Vagina (tissue), 2 donors: Measurements from ENCODE around the gene BRD3OS. TPM values are rescaled to one million over a fixed set of nuclear protein-coding genes. Genes with fewer than 3 reads are reported as not detected.

Experiments
- DNase-seq, 2 donors: peaks; one replicate each; pipeline ENCODE4 v3.0.0-alpha.2; 2017; ENCODE audit errors: extremely low spot score in 2 of 2
- H3K27ac ChIP-seq: fragments of 200-600 bp; sonication (generic); one replicate; pipeline ENCODE4 v1.5.1; 2019
- H3K27me3 ChIP-seq: fragments of 200-600 bp; sonication (generic); one replicate; pipeline ENCODE4 v1.5.1; 2019
- H3K36me3 ChIP-seq, 2 donors: fragments of 200-600 bp; sonication (generic); one replicate each; pipeline ENCODE4 v1.5.1; 2017 to 2019
- H3K4me1 ChIP-seq: fragments of 200-600 bp; sonication (generic); one replicate; pipeline ENCODE4 v1.5.1; 2019
- H3K4me3 ChIP-seq, 2 donors: fragments of 200-600 bp; sonication (generic); 1 replicate in 1 of 2; 2 replicates in 1 of 2; pipeline ENCODE4 v1.5.1; 2016 to 2019
- H3K9me3 ChIP-seq: fragments of 200-600 bp; sonication (generic); one replicate; pipeline ENCODE4 v1.5.1; 2019
- CTCF ChIP-seq, 3 experiments: fragments of 450-650 bp in 2 of 3; fragments of 200-600 bp in 1 of 3; sonication (generic) in 1 of 3; IDR thresholded peaks; one replicate each; pipeline ENCODE4 v1.5.1; 2017 to 2019; ENCODE audit warnings: antibody characterized with exemption in 3 of 3, mild to moderate bottlenecking in 2 of 3, moderate library complexity in 2 of 3
- POLR2A ChIP-seq, 2 donors: fragments of 450-650 bp; IDR thresholded peaks; one replicate each; pipeline ENCODE4 v1.6.1; 2017; ENCODE audit warnings: antibody characterized with exemption in 2 of 2, mild to moderate bottlenecking in 2 of 2, moderate library complexity in 2 of 2
- POLR2AphosphoS5 ChIP-seq, 2 donors: sonication (generic); formaldehyde crosslinking; IDR thresholded peaks; one replicate each; pipeline ENCODE4 v1.9.0; 2017; ENCODE audit warnings: antibody characterized with exemption in 2 of 2, mild to moderate bottlenecking in 2 of 2, low read depth in 1 of 2; ENCODE audit not compliant: insufficient read depth in 1 of 2
- intact Hi-C: fragments of 100-400 bp; cut with DNase I; formaldehyde crosslinking; loops from one replicate; pipeline ENCODE4 v1.15.1; 2023
- total RNA-seq: library from RNA; depleted of rRNA; stranded (reverse); fragments of >200 nt; gene quantifications from one replicate; pipeline ENCODE4 v1.2.3, GENCODE V29; 2016

Gene BRD3OS
- total RNA-seq, 1 donor from 2014 or later, result 13.0 TPM

- H3K4me1 ChIP-seq, result no peaks in the 10 kb centered on the region
Observed at GRCh38 chr9:134034215-134035040, 9.1 kb downstream of the BRD3OS start.

GRCh38 chr9:134035041-134036039 lies 10.1 kb downstream of the BRD3OS start:
- intact Hi-C loops, result no loop called here
- peaks cover 3% of the 10 kb centered on the region for H3K9me3 ChIP-seq
- peaks cover 0 to 85% of the 10 kb centered on the region in 2 donors for H3K36me3 ChIP-seq
- no peak overlapping the region for H3K4me3 ChIP-seq
- H3K27me3 ChIP-seq, result no peaks in the 10 kb centered on the region
- TF ChIP-seq POLR2AphosphoS5 (IDR thresholded peaks at IDR 0.05; ENCODE audit: insufficient read depth in 1 of 2, low read depth in 1 of 2), result no peak
- no peak for TF ChIP-seq POLR2A (IDR thresholded peaks at IDR 0.05)
- H3K4me1 ChIP-seq, result no peaks in the 10 kb centered on the region
- DNase-seq, result no peak
- H3K27ac ChIP-seq, result no peak overlapping the region

More at GRCh38 chr9:134034215-134035040, 9.1 kb downstream of the BRD3OS start:
- H3K4me3 ChIP-seq, result no peak overlapping the region
- H3K27me3 ChIP-seq, result no peaks in the 10 kb centered on the region
- no peak for TF ChIP-seq POLR2AphosphoS5 (IDR thresholded peaks at IDR 0.05; ENCODE audit: insufficient read depth in 1 of 2, low read depth in 1 of 2)
- TF ChIP-seq POLR2A (IDR thresholded peaks at IDR 0.05), result no peak
- no peak for TF ChIP-seq CTCF (IDR thresholded peaks at IDR 0.05)
- H3K9me3 ChIP-seq, result peaks cover 3% of the 10 kb centered on the region
- H3K27ac ChIP-seq, result no peak overlapping the region
- H3K36me3 ChIP-seq, result peaks cover 0 to 76% of the 10 kb centered on the region in 2 donors
- DNase-seq, result no peak
- intact Hi-C loops, result no loop called here

- Histone ChIP-seq H3K4me1 (no peaks in the 10 kb centered on the region), H3K4me3 (no peak overlapping the region), H3K9me3 (peaks cover 3% of the 10 kb centered on the region), H3K36me3 (peaks cover 0 to 86% of the 10 kb centered on the region in 2 donors), H3K27me3 (no peaks in the 10 kb centered on the region), H3K27ac (no peak overlapping the region)
- no peak for DNase-seq
- TF ChIP-seq CTCF (IDR thresholded peaks at IDR 0.05), result no peak
- TF ChIP-seq POLR2A (IDR thresholded peaks at IDR 0.05), result no peak
- TF ChIP-seq POLR2AphosphoS5 (IDR thresholded peaks at IDR 0.05; ENCODE audit: insufficient read depth in 1 of 2, low read depth in 1 of 2), result no peak
- intact Hi-C loops, result no loop called here
Observed at GRCh38 chr9:134036130-134036529, 10.8 kb downstream of the BRD3OS start.

- Histone ChIP-seq H3K4me1 (no peaks in the 10 kb centered on the region), H3K27ac (no peak overlapping the region), H3K27me3 (no peaks in the 10 kb centered on the region), H3K9me3 (peaks cover 3% of the 10 kb centered on the region), H3K4me3 (no peak overlapping the region), H3K36me3 (peaks cover 0 to 86% of the 10 kb centered on the region in 2 donors)
- no peak for TF ChIP-seq POLR2AphosphoS5 (IDR thresholded peaks at IDR 0.05; ENCODE audit: insufficient read depth in 1 of 2, low read depth in 1 of 2)
- intact Hi-C loops, result no loop called here
- DNase-seq, result no peak
Observed at GRCh38 chr9:134037641-134038040, 12.4 kb downstream of the BRD3OS start.

- no peak for TF ChIP-seq POLR2A (IDR thresholded peaks at IDR 0.05)
- TF ChIP-seq POLR2AphosphoS5 (IDR thresholded peaks at IDR 0.05; ENCODE audit: insufficient read depth in 1 of 2, low read depth in 1 of 2), result no peak
- TF ChIP-seq CTCF (IDR thresholded peaks at IDR 0.05), result no peak
- no peak for DNase-seq
- Histone ChIP-seq H3K27me3 (no peaks in the 10 kb centered on the region), H3K36me3 (peaks cover 0 to 83% of the 10 kb centered on the region in 2 donors), H3K4me1 (no peaks in the 10 kb centered on the region), H3K4me3 (no peak overlapping the region), H3K9me3 (peaks cover 3% of the 10 kb centered on the region), H3K27ac (no peak overlapping the region)
- intact Hi-C loops, result no loop called here
Observed at GRCh38 chr9:134039386-134040175, 14.3 kb downstream of the BRD3OS start.
